Heart left ventricle (tissue), 16 donors: ENCODE results near the gene TMEM229B. TPM values are rescaled to one million over a fixed set of nuclear protein-coding genes. Genes with fewer than 3 reads are reported as not detected.

Experiments
- ATAC-seq, 4 donors: fragments of 200-7000 bp; cut with Tn5 transposase; one replicate each; pipeline ENCODE4 v1.9.1; 2020 to 2022; ENCODE audit warnings: moderate library complexity in 4 of 4, mild to moderate bottlenecking in 3 of 4, moderate number of reproducible peaks in 1 of 4
- DNase-seq, 5 donors: peaks; one replicate each; pipeline ENCODE4 v3.0.0-alpha.2; 2020
- H3K27ac ChIP-seq, 12 donors: fragments of 200-600 bp; sonication (generic) in 4 of 12; one replicate each; pipeline versions ENCODE4 v1.5.0 to v1.8.0; 2016 to 2022; ENCODE audit warnings: mild to moderate bottlenecking in 2 of 12
- H3K27me3 ChIP-seq, 9 donors: fragments of 200-600 bp; sonication (generic) in 2 of 9; one replicate each; pipeline versions ENCODE4 v1.5.1 to v1.8.0; 2016 to 2022; ENCODE audit warnings: mild to moderate bottlenecking in 3 of 9
- H3K36me3 ChIP-seq, 9 donors: fragments of 200-600 bp; sonication (generic) in 2 of 9; one replicate each; pipeline versions ENCODE4 v1.5.0 to v1.8.0; 2018 to 2022; ENCODE audit warnings: mild to moderate bottlenecking in 2 of 9
- H3K4me1 ChIP-seq, 12 donors: fragments of 200-600 bp; sonication (generic) in 4 of 12; one replicate each; pipeline versions ENCODE4 v1.5.0 to v1.8.0; 2016 to 2022; ENCODE audit warnings: mild to moderate bottlenecking in 3 of 12
- H3K4me3 ChIP-seq, 12 donors: fragments of 200-600 bp; sonication (generic) in 4 of 12; one replicate each; pipeline versions ENCODE4 v1.5.0 to v1.8.0; 2017 to 2022; ENCODE audit warnings: mild to moderate bottlenecking in 9 of 12, moderate library complexity in 4 of 12
- H3K9me3 ChIP-seq, 12 donors: fragments of 200-600 bp; sonication (generic) in 4 of 12; one replicate each; pipeline versions ENCODE4 v1.5.0 to v1.8.0; 2016 to 2022; ENCODE audit warnings: mild to moderate bottlenecking in 1 of 12
- POLR2A ChIP-seq, 2 donors: fragments of 450-650 bp; IDR thresholded peaks; one replicate each; pipeline ENCODE4 v1.6.1; 2017; ENCODE audit warnings: antibody characterized with exemption in 2 of 2, mild to moderate bottlenecking in 2 of 2, moderate library complexity in 2 of 2
- WGBS, 4 donors: extraction: QIAGEN DNeasy Blood & Tissue Kit in 2 of 4; methylation state at CpG; one replicate each; pipeline versions ENCODE4 v1.1.5 to v1.1.7; 2013 to 2018; 5-methylcytosine and 5-hydroxymethylcytosine counted together
- intact Hi-C, 10 donors: fragments of 100-400 bp; cut with DNase I; formaldehyde crosslinking; loops; one replicate each; pipeline versions ENCODE4 v1.11.1 to v1.14.2; 2022
- polyA plus RNA-seq, 2 donors: library from polyadenylated mRNA; stranded (reverse); fragments of 200-250 nt; gene quantifications; one replicate each; pipeline ENCODE4 v1.2.3, GENCODE V29; 2013
- total RNA-seq, 9 donors: library from RNA; depleted of rRNA in 2 of 9; stranded (reverse); fragments of >200 nt in 2 of 9; fragmentation: NEBNext Ultra II Directional in 3 of 9; extraction: Animal tissue kit (Norgen Biotek cat#: 25700) in 3 of 9; gene quantifications; one replicate each; pipeline versions ENCODE4 v1.1.0 to v1.2.4, GENCODE V29; 2016 to 2023
- TF ChIP-seq, protein P1 (sequence below), 12 donors: fragments of 200-600 bp; sonication (generic) in 4 of 12; IDR thresholded peaks; one replicate each; pipeline versions ENCODE4 v1.5.0 to v1.8.0; 2018 to 2022; ENCODE audit warnings: antibody characterized with exemption in 12 of 12, mild to moderate bottlenecking in 5 of 12
- donor health status: ischemic (EF 13 %, LVEDD 7.1; RV severe dilation, severe dysfunction).
- donor health status: healthy with polysubstance abuse.
- donor health status: DM: no; HTN: yes; CAD: no.
- donor health status: DM: no; HTN: no; CAD: no.
- donor health status: ischemic (EF 25% LVEDD 6.9; RV normal size, moderate dysfunction).
- donor health status: ischemic (EF 25% LVEDD 5.7; RV mildly dilated, moderate dysfunction).
- donor health status: healthy.
- donor health status: DM: yes; HTN: yes; CAD: no.
- donor health status: ischemic (EF 35%, LVEDD 5.7; RV mildly dilated, moderate dysfunction).
- donor health status: nonischemic (EF 11% LVEDD 7.7; RV severe dilation, severe dysfunction).
- donor health status: DM: yes; HTN: yes; CAD: no.
- donor health status: PGD.
- donor health status: ischemic (EF 29% LVEDD 5.4; RV normal size, mild dysfunction).
- donor health status: nonischemic (EF 23%, LVEDD 6.1; RV moderate dilation, normal function).

TMEM229B gene
- total and polyA plus RNA-seq, 11 donors: 0.69 to 6.5 (median 1.7) TPM

DNA sequence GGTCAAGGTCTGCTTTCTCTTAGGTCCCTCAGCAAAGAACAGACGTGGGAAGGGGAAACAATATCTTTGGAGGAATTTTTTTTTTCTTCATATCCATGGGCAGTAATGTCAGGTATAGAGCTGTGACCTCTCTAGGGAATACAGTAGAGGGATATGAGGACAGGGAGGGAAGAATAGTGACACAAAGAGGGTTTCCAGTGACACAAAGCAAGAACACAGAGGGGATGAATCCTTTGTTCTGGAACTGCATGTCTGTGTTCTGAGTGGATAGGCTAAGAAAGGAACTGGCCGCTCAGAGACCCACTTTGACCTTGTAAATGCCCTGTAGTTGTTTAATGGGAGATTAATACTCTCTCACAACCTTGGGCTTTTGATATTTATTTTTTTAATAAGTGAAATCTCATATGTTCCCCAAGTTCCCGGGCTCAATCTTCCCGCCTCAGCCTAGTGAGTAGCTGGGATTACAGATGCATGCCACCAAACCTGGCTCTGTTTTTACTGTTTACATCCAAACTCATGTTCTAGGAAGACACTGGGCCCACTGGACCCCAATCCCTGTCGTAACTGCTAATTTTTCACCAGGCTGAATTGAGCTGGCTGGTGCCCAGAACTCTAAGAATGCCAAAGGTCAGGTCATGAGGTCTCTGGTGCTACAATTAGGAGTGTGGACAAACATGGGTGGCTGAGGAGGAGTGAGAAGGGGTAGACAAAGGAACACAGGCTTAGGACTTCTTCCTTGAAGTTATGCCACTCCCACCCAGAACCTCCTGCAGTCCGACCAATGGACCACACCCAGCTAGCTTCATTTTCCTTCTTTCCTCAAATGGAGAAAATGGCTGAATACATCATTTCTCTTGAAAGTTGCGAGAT lies 35.5 kb upstream of the TMEM229B start:
- Histone ChIP-seq H3K27ac (no peak overlapping the region), H3K36me3 (no peaks in the 10 kb centered on the region), H3K4me3 (no peak overlapping the region), H3K4me1 (no peaks in the 10 kb centered on the region), H3K27me3 (peaks cover 0 to 44% (median 0%) of the 10 kb centered on the region in 9 donors), H3K9me3 (no peaks in the 10 kb centered on the region)
- ATAC-seq: no peak
- intact Hi-C loops: loop anchor here in 3 of 10 donors (10.0 kb wide), 3 partner anchors 51 to 181 kb away; partner anchors contain the start of genes RDH12 (in 2 of the 3) and RDH11 (in 1 of the 3)
- 65 to 79% (median 71%) methylated on average over 7 of the region's 7 CpGs for WGBS, 4 donors
- TF ChIP-seq, protein P1, sequence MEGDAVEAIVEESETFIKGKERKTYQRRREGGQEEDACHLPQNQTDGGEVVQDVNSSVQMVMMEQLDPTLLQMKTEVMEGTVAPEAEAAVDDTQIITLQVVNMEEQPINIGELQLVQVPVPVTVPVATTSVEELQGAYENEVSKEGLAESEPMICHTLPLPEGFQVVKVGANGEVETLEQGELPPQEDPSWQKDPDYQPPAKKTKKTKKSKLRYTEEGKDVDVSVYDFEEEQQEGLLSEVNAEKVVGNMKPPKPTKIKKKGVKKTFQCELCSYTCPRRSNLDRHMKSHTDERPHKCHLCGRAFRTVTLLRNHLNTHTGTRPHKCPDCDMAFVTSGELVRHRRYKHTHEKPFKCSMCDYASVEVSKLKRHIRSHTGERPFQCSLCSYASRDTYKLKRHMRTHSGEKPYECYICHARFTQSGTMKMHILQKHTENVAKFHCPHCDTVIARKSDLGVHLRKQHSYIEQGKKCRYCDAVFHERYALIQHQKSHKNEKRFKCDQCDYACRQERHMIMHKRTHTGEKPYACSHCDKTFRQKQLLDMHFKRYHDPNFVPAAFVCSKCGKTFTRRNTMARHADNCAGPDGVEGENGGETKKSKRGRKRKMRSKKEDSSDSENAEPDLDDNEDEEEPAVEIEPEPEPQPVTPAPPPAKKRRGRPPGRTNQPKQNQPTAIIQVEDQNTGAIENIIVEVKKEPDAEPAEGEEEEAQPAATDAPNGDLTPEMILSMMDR (IDR thresholded peaks at IDR 0.05): no peak
- TF ChIP-seq POLR2A (IDR thresholded peaks at IDR 0.05): no peak
- no peak for DNase-seq

DNA sequence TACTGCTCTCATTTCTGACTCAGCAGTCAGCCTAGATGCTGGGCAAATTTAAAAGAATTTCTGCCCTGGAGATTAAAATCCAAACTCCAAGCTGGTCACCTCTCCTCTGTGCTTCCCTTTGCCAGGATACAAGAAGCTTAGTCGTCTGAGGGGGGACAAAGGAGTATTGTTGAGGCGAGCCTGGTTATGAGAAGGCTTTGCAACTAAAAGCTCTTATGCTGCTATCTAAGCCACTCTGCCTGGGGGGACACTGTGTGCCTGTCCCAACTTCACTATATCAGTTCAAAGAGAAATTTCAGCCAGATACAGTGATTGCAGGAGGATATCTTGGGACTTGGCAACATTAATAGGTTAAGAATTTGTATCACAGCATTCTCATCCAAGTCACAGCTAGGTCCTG lies 33.7 kb upstream of the TMEM229B start:
- no peak for TF ChIP-seq POLR2A (IDR thresholded peaks at IDR 0.05)
- TF ChIP-seq, protein P1 (IDR thresholded peaks at IDR 0.05): no peak
- Histone ChIP-seq H3K27ac (no peak overlapping the region), H3K9me3 (no peaks in the 10 kb centered on the region), H3K4me3 (no peak overlapping the region), H3K4me1 (peaks cover 0 to 3% (median 0%) of the 10 kb centered on the region in 12 donors), H3K36me3 (no peaks in the 10 kb centered on the region), H3K27me3 (peaks cover 0 to 44% (median 0%) of the 10 kb centered on the region in 9 donors)
- no peak for ATAC-seq
- WGBS, 4 donors: 27 to 67% (median 63%) methylated on average over 2 of the region's 2 CpGs
- DNase-seq: no peak
- intact Hi-C loops: loop anchor here in 3 of 10 donors (10.0 kb wide), 3 partner anchors 53 to 183 kb away; partner anchors contain the start of genes RDH12 (in 2 of the 3) and RDH11 (in 1 of the 3)

DNA sequence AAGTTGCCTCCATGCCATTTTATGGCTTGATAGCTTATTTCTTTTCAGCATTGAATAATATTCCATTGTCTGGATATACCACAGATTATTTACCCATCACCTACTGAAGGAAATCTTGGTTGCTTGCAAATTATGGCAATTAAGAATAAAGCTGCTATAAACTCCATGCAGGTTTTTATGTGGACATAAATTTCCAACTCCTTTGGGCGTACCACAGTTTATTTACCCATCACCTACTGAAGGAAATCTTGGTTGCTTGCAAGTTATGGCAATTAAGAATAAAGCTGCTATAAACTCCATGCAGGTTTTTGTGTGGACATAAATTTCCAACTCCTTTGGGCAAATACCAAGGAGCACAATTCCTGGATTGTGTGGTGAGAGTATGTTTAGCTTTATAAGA lies 32.0 kb upstream of the TMEM229B start:
- DNase-seq: no peak
- no peak for ATAC-seq
- Histone ChIP-seq H3K36me3 (no peaks in the 10 kb centered on the region), H3K27ac (no peak overlapping the region), H3K9me3 (no peaks in the 10 kb centered on the region), H3K27me3 (peaks cover 0 to 35% (median 0%) of the 10 kb centered on the region in 9 donors), H3K4me3 (no peak overlapping the region), H3K4me1 (peaks cover 0 to 21% (median 2%) of the 10 kb centered on the region in 12 donors)
- intact Hi-C loops: loop anchor here in 3 of 10 donors (10.0 kb wide), 3 partner anchors 54 to 184 kb away; partner anchors contain the start of genes RDH12 (in 2 of the 3) and RDH11 (in 1 of the 3)
- 85 to 97% (median 96%) methylated on average over 1 of the region's 1 CpG for WGBS, 4 donors
- TF ChIP-seq, protein P1 (IDR thresholded peaks at IDR 0.05): no peak
- TF ChIP-seq POLR2A (IDR thresholded peaks at IDR 0.05): no peak

DNA sequence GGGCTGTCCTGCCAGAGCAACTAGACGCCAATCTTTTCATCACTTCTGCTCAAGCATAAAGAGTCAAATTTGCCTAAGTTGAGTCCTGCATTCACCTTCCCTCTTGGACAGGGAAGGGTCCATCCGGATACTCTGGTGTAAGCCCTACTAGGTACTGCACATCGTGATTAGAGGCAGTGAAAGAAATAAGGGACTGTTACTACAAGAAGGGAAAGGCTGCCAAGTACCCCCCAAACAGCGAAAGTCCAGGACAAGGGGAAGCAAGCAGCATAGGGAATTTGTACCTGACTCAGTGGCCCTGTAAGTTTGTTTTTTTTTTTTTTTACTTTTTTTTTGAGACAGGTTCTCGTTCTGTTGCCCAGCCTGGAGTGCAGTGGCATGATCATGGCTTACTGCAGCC lies 30.9 kb upstream of the TMEM229B start:
- H3K27me3 ChIP-seq: peaks cover 0 to 35% (median 0%) of the 10 kb centered on the region in 9 donors
- no peaks in the 10 kb centered on the region for H3K36me3 ChIP-seq
- 84 to 92% (median 86%) methylated on average over 5 of the region's 5 CpGs for WGBS, 4 donors
- intact Hi-C loops: loop anchor here in 1 of 10 donors (5.0 kb wide), 1 partner anchor 92 kb away; no protein-coding TSS in a partner anchor
- no peak for DNase-seq
- H3K27ac ChIP-seq: no peak overlapping the region
- TF ChIP-seq, protein P1 (IDR thresholded peaks at IDR 0.05): no peak
- TF ChIP-seq POLR2A (IDR thresholded peaks at IDR 0.05): no peak
- H3K4me1 ChIP-seq: peaks cover 0 to 24% (median 5%) of the 10 kb centered on the region in 12 donors
- no peaks in the 10 kb centered on the region for H3K9me3 ChIP-seq
- H3K4me3 ChIP-seq: no peak overlapping the region
- ATAC-seq: no peak
